GM12874 (cell line): ENCODE results near the gene MTUS2.

Experiments
- CTCF ChIP-seq: IDR thresholded peaks from 2 replicates; pipeline ENCODE4 v1.5.1; 2011; ENCODE audit warnings: low read depth, mild to moderate bottlenecking, control low read depth, low read length, moderate library complexity; ENCODE audit not compliant: insufficient read depth

Gene MTUS2

GRCh38 chr13:29510651-29511084, 690.5 kb downstream of the MTUS2 start:
- no peak for TF ChIP-seq CTCF

- no peak for TF ChIP-seq CTCF
Measured at GRCh38 chr13:29511106-29511796, 691.1 kb downstream of the MTUS2 start.

- TF ChIP-seq CTCF = no peak
Measured at GRCh38 chr13:29511980-29512379, 691.8 kb downstream of the MTUS2 start.

- TF ChIP-seq CTCF = no peak
Measured at GRCh38 chr13:29513002-29513980, 693.2 kb downstream of the MTUS2 start.

GRCh38 chr13:29513981-29514719, 694.0 kb downstream of the MTUS2 start:
- no peak for TF ChIP-seq CTCF

- no peak for TF ChIP-seq CTCF
Measured at GRCh38 chr13:29514720-29515310, 694.7 kb downstream of the MTUS2 start.

- TF ChIP-seq CTCF = no peak
Measured at GRCh38 chr13:29515372-29515771, 695.2 kb downstream of the MTUS2 start.
